Right cardiac atrium (tissue), 5 donors: Measurements from ENCODE around the gene RPL10. TPM values are rescaled to one million over a fixed set of nuclear protein-coding genes. Genes with fewer than 3 reads are reported as not detected.
A peak's percentile ranks its signal among the peaks of the same experiment; 100 is the strongest.

Experiments
- ATAC-seq, 2 donors: fragments of 200-7000 bp; cut with Tn5 transposase; one replicate each; pipeline versions ENCODE4 v1.8.0 to v1.9.1; 2020; ENCODE audit warnings: moderate library complexity in 2 of 2, mild to moderate bottlenecking in 1 of 2
- DNase-seq, 3 donors: peaks; one replicate each; pipeline ENCODE4 v3.0.0-alpha.2; 2020
- H3K27ac ChIP-seq: one replicate; pipeline ENCODE4 v1.5.1; 2013; ENCODE audit warnings: mild to moderate bottlenecking, low read length, control low read depth, moderate library complexity
- H3K27me3 ChIP-seq: one replicate; pipeline ENCODE4 v1.6.1; 2013; ENCODE audit not compliant: control insufficient read depth, insufficient read depth
- H3K4me1 ChIP-seq: one replicate; pipeline ENCODE4 v1.6.1; 2013; ENCODE audit warnings: low read length; ENCODE audit not compliant: control insufficient read depth, insufficient read depth
- H3K4me3 ChIP-seq: one replicate; pipeline ENCODE4 v1.5.1; 2013; ENCODE audit warnings: low read length, control low read depth
- H3K9me3 ChIP-seq: one replicate; pipeline ENCODE4 v1.6.1; 2013; ENCODE audit warnings: low read length; ENCODE audit not compliant: control insufficient read depth
- WGBS: extraction: QIAGEN DNeasy Blood & Tissue Kit; methylation state at CpG from one replicate; pipeline ENCODE4 v1.1.7; 2013; 5-methylcytosine and 5-hydroxymethylcytosine counted together
- intact Hi-C, 4 donors: fragments of 100-400 bp; cut with DNase I; formaldehyde crosslinking; loops; one replicate each; pipeline versions ENCODE4 v1.11.0 to v1.14.0; 2022 to 2023
- polyA plus RNA-seq: library from polyadenylated mRNA; stranded (reverse); fragments of 200-250 nt; gene quantifications from one replicate; pipeline ENCODE4 v1.2.3, GENCODE V29; 2013
- total RNA-seq, 4 donors: library from RNA; stranded (reverse); fragmentation: NEBNext Ultra II Directional; extraction: Animal tissue kit (Norgen Biotek cat#: 25700); gene quantifications; one replicate each; pipeline ENCODE4 v1.2.1, GENCODE V29; 2021
- donor health status: healthy with polysubstance abuse.
- donor health status: DM: no; HTN: yes; CAD: no.
- donor health status: DM: no; HTN: no; CAD: no.
- donor health status: DM: no; HTN: yes; CAD: no; lungs with severe emphysema.
- donor health status: DM: yes; HTN: yes; CAD: no.

Gene RPL10
- total and polyA plus RNA-seq, 5 donors: 2,034 to 2,857 (median 2,319) TPM

GRCh38 chrX:154403858-154404257 is 5.7 kb downstream of the RPL10 start:
- 91% methylated on average over 4 of the region's 4 CpGs for WGBS

GRCh38 chrX:154404625-154405192 is 6.5 kb downstream of the RPL10 start:
- intact Hi-C loops: loop anchor here in 1 of 4 donors (10.0 kb wide), 1 partner anchor 110 kb away; the partner anchor contains the start of gene FAM3A
- ATAC-seq (no peak), DNase-seq (no peak)
- 89% methylated on average over 16 of the region's 16 CpGs for WGBS
- Histone ChIP-seq H3K4me1 (peaks cover 2% of the 10 kb centered on the region), H3K9me3 (no peaks in the 10 kb centered on the region), H3K4me3 (no peak overlapping the region), H3K27ac (no peak overlapping the region), H3K27me3 (no peaks in the 10 kb centered on the region)

More at GRCh38 chrX:154403858-154404257, 5.7 kb downstream of the RPL10 start:
- DNase-seq: no peak
- no peak for ATAC-seq
- no peaks in the 10 kb centered on the region for H3K9me3 ChIP-seq
- no peaks in the 10 kb centered on the region for H3K27me3 ChIP-seq
- no peak overlapping the region for H3K27ac ChIP-seq
- H3K4me1 ChIP-seq: peaks cover 2% of the 10 kb centered on the region
- H3K4me3 ChIP-seq: no peak overlapping the region
- intact Hi-C loops: loop anchor here in 1 of 4 donors (10.0 kb wide), 1 partner anchor 111 kb away; the partner anchor contains the start of gene FAM3A

GRCh38 chrX:154408659-154409221 is 10.6 kb downstream of the RPL10 start:
- H3K27me3 ChIP-seq: no peaks in the 10 kb centered on the region
- WGBS: 43% methylated on average over 10 of the region's 10 CpGs
- H3K4me1 ChIP-seq: no peaks in the 10 kb centered on the region
- DNase-seq (no peak), ATAC-seq (no peak)
- H3K4me3 ChIP-seq: peak overlapping the region; percentile 37
- intact Hi-C loops: loop anchor here in 1 of 4 donors (10.0 kb wide), 1 partner anchor 106 kb away; the partner anchor contains the start of gene FAM3A
- H3K9me3 ChIP-seq: no peaks in the 10 kb centered on the region
- H3K27ac ChIP-seq: peak overlapping the region; percentile 68

- Histone ChIP-seq H3K27ac (peak within 1 kb of the TSS; percentile 83), H3K27me3 (no peaks in the 10 kb centered on the region), H3K4me3 (peak within 1 kb of the TSS; percentile 37), H3K4me1 (no peaks in the 10 kb centered on the region), H3K9me3 (no peaks in the 10 kb centered on the region)
- 43% methylated on average over 24 of the region's 26 CpGs for WGBS
- intact Hi-C loops: loop anchor here in 1 of 4 donors (10.0 kb wide), 1 partner anchor 105 kb away; the partner anchor contains the start of gene FAM3A
- peak; percentile 80 to 82 for ATAC-seq
- peak; percentile 86 to 93 (median 93) for DNase-seq
These were observed 11.2 kb downstream of the RPL10 start, which contains the start of gene DNASE1L1 for GRCh38 chrX:154409222-154409871. Gene DNASE1L1, minus strand, starts transcription at chrX:154409254. Its CDS starts 3,686 bp downstream, at chrX:154405568.

GRCh38 chrX:154411981-154412340 is 13.8 kb downstream of the RPL10 start:
- peak overlapping the region; percentile 85 for H3K27ac ChIP-seq
- DNase-seq (peak; percentile 72 to 88 (median 88)), ATAC-seq (peak; percentile 75 to 76)
- intact Hi-C loops: no loop called here
- under 1% methylated on average over 29 of the region's 29 CpGs for whole genome bisulfite sequencing
- H3K9me3 ChIP-seq: no peaks in the 10 kb centered on the region
- no peaks in the 10 kb centered on the region for H3K27me3 ChIP-seq
- no peaks in the 10 kb centered on the region for H3K4me1 ChIP-seq
- H3K4me3 ChIP-seq: peak overlapping the region; percentile 70

GRCh38 chrX:154412468-154412867 is 14.3 kb downstream of the RPL10 start:
- 29% methylated on average over 4 of the region's 4 CpGs for WGBS
- H3K27ac ChIP-seq: peak overlapping the region; percentile 85
- intact Hi-C loops: no loop called here
- DNase-seq (peak; percentile 61 to 69 (median 62)), ATAC-seq (peak; percentile 30 to 73)
- no peaks in the 10 kb centered on the region for H3K27me3 ChIP-seq
- peak overlapping the region; percentile 70 for H3K4me3 ChIP-seq
- H3K4me1 ChIP-seq: no peaks in the 10 kb centered on the region
- no peaks in the 10 kb centered on the region for H3K9me3 ChIP-seq

- intact Hi-C loops: no loop called here
- 83% methylated on average over 8 of the region's 8 CpGs for WGBS
- no peaks in the 10 kb centered on the region for H3K27me3 ChIP-seq
- H3K4me1 ChIP-seq: no peaks in the 10 kb centered on the region
- H3K9me3 ChIP-seq: no peaks in the 10 kb centered on the region
- ATAC-seq (no peak), DNase-seq (no peak)
- H3K4me3 ChIP-seq: no peak overlapping the region
- peak overlapping the region; percentile 37 for H3K27ac ChIP-seq
These were observed 15.0 kb downstream of the RPL10 start for GRCh38 chrX:154413142-154413541.

- Histone ChIP-seq H3K27me3 (no peaks in the 10 kb centered on the region), H3K9me3 (no peaks in the 10 kb centered on the region), H3K4me1 (no peaks in the 10 kb centered on the region), H3K4me3 (no peak overlapping the region), H3K27ac (no peak overlapping the region)
- DNase-seq (no peak), ATAC-seq (no peak)
- WGBS: 79% methylated on average over 7 of the region's 7 CpGs
- intact Hi-C loops: no loop called here
These were observed 19.0 kb downstream of the RPL10 start for GRCh38 chrX:154417157-154417556.

GRCh38 chrX:154419189-154419588 is 21.0 kb downstream of the RPL10 start:
- intact Hi-C loops: no loop called here
- peak overlapping the region; percentile 53 for H3K27ac ChIP-seq

GRCh38 chrX:154419688-154420401 is 21.7 kb downstream of the RPL10 start:
- peak overlapping the region; percentile 85 for H3K27ac ChIP-seq
- intact Hi-C loops: no loop called here
- H3K4me1 ChIP-seq: no peaks in the 10 kb centered on the region
- no peak overlapping the region for H3K4me3 ChIP-seq
- H3K9me3 ChIP-seq: no peaks in the 10 kb centered on the region
- H3K27me3 ChIP-seq: no peaks in the 10 kb centered on the region
- 52% methylated on average over 19 of the region's 19 CpGs for WGBS
- peak; percentile 86 to 90 for ATAC-seq
- peak in 1 of 3 donors; percentile 41 for DNase-seq

More at GRCh38 chrX:154419189-154419588, 21.0 kb downstream of the RPL10 start:
- WGBS: 85% methylated on average over 8 of the region's 8 CpGs
- ATAC-seq: no peak
- Histone ChIP-seq H3K9me3 (no peaks in the 10 kb centered on the region), H3K27me3 (no peaks in the 10 kb centered on the region), H3K4me3 (no peak overlapping the region), H3K4me1 (no peaks in the 10 kb centered on the region)
- no peak for DNase-seq
